ENCODE data around the gene CAPZB.

The CAPZB gene

DNA sequence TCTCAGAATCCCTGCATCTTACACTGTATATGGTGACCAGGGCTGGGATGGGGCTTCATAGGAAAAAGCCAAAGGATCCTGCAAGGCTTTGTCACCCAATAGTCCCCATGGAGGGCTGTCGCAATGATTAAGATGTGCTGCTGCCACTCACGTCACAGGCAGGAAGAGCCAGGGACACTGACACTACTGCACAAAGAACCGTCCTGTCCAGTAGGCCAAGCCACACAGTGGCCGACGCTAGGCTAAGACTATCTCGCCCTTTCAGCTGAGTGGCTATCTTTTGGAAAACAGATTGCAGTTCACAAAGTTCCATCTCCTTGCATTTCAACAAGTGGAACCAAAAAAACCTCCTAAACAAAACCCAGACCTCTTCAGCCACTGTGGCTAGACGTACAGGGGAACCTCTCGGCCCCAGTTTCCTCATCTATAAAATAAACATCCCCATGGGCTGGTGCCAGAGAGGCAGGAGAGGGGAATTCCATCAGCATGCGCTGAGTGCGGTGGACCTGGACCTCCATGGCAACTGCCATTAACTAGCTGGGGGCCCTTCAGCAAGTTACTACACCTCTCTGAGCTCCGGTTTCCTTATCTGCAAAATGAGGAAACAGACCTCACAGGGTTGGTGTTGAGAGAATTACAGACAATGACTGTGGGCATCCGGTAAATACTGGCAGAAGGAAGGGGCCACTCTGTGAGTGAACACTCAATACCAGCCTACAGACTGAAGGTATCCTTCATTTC is 8.7 kb downstream of the CAPZB start:
- in situ Hi-C loops (cut with HindIII; ENCODE audit: low sequenced_read_pairs) = no loop called here

DNA sequence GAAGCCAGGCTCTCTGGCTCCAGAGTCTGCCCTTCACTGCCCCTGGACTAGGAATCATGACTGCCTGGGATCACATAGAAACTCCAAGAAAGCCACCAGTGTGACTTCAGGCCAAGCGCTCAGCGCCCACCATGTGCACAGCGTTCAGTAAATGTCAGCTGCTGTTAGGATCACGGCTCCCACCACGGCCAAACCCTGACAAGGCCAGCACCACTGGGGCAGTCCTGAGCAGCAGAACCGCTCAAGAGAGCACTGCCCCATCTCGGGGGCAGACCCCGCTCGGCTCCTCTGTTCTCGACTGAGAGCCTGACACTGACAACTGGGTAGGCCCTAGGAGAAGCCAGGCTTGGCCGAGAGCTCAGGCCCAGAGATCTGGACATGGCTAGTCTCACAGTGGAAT is 10.0 kb downstream of the CAPZB start:
- in situ Hi-C loops (cut with HindIII; ENCODE audit: low sequenced_read_pairs) = no loop called here

DNA sequence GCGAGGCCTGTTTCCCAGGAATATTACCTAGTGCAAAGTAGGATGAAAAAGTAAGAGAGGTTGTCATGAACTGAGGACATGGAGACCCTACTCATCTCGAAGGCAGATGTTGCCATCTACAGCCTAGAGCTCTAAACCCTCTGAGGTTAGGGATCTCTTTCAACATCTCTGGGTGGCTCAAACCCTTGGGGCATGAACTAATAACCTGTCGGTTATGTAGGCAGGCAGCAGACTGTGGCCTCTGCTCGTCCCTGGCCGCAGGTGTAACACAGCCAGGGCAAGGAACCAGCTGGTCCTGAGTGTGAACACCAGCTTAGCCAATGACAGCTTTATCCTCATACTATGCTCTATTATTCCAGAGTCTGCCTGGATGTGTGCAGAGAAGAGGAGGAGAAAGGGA is 13.2 kb downstream of the CAPZB start:
- in situ Hi-C loops (cut with HindIII; ENCODE audit: low sequenced_read_pairs) = no loop called here

DNA sequence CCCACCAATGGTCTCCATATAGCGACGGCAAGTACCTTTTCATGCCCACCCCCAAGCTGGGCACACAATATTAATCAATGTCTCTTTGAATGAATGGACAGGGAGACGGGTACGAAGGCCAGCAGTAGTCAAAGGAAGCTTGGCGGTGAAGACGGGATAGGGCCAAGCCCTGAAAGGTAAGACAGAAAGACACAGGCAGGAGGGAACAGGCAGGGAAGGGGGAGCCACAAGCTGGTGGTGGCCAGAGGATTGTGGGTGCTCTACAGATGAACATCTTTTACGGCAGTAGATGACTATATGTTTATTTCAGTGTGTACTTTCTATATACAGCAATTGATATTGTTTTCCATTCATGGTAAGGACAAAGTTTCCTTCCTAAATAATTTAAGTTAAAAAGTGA is 16.3 kb downstream of the CAPZB start:
- in situ Hi-C loops (cut with HindIII; ENCODE audit: low sequenced_read_pairs) = no loop called here

DNA sequence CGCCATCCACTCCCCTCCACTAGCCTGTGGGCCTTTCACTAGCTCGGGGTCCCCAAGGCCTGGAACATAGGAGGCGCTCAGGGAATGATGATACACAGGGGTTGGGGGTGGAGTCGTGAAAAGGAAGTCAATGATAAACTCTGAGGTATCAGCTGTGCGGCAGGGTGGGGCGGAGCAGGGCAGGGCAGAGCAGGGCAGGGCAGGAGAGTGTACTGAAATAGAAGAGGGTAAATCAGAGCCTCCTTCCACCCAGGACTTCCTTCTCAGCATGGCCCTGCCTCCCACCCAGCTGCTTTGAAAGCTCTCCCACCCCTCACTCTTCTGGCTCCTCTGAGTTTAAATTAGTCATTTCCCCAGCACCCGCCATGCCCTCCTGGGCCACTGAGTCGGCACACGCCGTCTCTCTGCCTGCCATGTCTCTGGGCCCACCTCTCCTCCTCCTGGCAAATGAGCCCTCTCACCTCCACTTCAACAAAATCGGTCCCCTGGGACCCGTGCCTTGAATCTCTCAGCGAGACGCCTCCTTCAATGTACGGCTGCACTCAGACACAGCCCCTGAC is 16.9 kb downstream of the CAPZB start:
- in situ Hi-C loops (cut with HindIII; ENCODE audit: low sequenced_read_pairs) = no loop called here

DNA sequence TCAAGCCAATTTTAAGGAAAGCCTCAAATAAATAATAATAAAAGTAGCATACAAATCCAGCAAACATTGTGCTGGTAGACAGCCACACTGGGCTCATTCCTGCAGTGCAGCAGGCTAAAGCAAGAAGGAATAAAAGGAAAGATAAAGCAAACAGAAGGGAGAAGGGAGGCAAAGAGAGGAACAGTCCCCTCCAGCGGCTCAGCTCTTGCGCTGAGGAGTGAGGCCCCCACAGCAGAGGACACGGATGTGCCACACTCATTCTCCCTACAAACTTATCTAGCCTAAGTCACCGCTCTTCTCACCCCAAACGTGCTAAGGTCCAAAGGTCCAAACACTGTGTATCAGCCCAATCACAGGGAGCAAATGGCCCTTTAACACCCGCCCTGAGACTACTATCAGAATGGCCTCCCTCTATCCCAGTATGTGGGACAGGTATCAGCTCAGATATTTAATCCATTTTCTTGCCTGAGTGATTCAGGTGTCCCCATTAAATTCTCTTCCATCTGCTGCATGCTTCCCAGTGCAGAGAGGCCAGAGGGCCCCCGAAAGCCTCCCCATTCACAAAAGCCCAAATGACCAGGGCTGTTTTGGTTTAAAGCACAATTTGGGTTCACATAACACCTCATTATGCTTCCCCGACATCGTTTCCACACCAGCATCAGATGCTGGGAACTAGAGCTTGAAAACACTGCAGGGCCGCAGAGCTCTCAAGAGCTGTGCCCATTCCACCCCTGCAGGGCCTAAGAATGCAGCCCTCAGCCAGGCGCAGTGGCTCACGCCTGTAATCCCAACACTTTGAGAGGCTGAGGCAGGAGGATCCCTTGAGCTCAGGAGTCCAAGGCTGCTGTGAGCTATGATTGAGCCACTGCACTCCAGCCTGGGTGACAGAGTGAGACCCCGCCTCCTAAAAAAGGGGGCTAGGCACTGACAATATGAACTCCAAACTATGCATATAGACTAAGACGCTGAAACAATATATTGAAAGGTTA is 17.8 kb downstream of the CAPZB start:
- in situ Hi-C loops (cut with HindIII; ENCODE audit: low sequenced_read_pairs) = no loop called here

DNA sequence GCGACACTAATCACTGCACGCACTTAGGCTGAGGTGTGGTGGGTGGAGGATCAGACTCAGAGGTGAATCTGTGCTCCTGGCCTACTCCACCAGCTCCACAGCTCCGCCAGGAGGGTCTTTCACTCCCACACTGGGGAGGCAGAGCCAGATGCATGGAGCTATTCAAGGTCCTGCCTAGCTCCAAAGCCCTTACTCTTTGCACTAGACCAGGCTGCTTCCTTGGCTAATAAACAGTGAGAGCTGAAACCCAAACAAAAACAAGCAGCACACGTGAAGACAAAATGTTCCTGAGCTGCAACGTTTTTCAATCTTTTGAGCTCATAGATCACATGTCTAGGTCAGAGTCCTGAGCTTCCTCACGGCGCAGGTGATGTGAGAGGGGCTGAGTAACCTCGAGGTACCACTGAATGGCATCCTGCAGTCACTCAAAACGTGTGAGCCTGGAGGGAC is 19.2 kb downstream of the CAPZB start:
- in situ Hi-C loops (cut with HindIII; ENCODE audit: low sequenced_read_pairs) = no loop called here

DNA sequence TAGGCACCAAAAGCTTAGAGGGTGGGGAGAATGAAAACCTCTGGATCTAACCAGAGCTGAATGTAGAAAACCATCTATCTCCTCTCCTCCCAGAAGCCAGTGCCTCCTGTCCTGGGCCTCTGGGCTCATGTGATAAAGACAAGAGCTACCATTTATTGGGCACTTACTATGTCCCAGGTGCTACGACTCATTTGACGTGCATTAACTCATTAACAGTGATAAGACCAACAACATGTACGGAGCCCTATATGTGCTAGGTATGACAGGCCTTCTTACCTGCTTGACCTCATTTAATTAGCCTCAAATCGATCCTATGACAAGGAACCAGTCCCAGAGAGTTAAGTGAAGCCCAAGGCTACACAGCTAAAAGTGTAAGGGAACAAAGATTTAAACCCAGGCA is 19.7 kb downstream of the CAPZB start:
- in situ Hi-C loops (cut with HindIII; ENCODE audit: low sequenced_read_pairs) = no loop called here

DNA sequence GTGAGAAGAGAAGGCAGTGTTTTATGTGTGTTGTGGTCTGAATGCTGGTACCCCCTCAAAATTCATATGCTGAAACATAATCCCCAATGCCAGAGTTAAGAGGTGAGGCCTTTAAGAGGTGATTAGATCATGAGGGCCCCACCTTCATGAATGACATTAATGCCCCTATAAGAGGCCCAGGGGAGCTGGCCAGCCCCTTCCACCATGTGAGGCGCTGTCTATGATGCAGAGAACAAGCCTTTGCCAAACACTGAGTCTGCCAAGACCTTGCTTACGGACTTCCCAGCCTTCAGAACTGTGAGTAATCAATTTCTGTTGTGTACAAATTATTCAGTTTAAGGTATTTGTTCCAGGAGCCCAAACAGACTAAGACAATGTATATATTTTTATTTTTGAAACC is 20.2 kb downstream of the CAPZB start:
- in situ Hi-C loops (cut with HindIII; ENCODE audit: low sequenced_read_pairs) = no loop called here

DNA sequence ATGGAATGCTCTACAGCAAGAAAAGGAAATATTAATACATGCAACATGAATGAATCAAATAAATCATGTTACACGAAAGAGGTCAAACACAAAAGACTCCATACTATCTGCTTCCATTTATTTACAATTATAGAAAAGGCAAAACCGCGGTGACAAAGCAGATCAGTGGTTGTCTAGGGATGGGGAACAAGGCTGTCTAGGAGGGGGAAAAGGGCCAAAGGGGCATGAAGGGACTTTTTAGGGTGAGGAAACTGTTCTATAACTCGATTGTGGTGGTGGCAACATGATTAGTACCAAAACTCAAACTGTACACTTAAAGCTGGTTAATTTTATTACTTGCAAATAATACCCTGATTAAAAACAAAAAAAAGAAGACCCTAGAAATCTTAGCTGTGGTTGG is 20.6 kb downstream of the CAPZB start:
- in situ Hi-C loops (cut with HindIII; ENCODE audit: low sequenced_read_pairs) = no loop called here

DNA sequence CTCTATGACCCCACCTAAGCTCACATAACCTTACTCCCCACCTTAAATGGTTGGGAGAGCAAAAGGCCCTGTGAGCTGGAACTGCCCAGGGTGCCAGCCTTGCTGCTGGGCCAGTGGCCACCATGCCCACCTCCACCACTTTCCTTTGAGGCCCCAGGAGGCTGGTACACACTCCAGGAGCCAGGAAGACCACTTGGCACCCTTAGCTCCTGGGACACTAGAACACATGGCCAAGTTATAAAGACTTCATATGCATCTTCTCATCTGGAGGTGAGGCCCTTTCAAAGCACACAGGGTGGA is 21.9 kb downstream of the CAPZB start:
- in situ Hi-C loops (cut with HindIII; ENCODE audit: low sequenced_read_pairs) = no loop called here

DNA sequence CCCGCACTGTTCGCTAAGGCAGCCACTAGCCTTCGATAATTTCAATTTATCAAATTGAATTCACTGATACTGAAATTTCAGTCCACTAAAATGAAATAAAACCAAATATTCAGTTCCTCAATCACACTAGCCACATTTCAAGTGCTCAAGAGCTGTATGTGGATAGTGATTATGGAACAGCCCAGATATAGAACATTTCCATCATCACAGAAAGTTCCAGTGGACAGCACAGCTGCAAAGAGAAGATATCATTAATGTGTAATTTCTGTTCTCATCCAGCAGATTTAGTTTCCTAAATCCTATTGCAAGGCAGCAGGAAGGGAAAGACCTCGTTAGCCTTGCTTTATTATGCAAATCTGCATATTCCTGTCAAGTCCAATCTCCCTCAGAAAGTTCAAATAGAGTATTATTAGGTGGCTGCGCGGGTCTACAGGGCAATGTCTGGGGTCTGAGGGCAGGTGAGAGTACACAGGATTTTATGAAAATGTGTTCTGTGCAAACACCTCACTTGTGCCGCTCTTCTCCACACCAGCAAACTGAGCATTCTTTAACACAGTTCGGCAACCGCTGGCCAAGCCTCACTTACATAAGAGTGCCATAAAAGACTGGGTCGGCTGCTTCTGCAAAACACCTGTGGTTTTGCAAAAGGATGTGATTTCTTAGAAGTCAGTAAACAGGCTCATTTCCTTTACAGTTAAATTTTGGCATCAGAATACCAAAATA is 22.4 kb downstream of the CAPZB start:
- in situ Hi-C loops (cut with HindIII; ENCODE audit: low sequenced_read_pairs) = no loop called here

DNA sequence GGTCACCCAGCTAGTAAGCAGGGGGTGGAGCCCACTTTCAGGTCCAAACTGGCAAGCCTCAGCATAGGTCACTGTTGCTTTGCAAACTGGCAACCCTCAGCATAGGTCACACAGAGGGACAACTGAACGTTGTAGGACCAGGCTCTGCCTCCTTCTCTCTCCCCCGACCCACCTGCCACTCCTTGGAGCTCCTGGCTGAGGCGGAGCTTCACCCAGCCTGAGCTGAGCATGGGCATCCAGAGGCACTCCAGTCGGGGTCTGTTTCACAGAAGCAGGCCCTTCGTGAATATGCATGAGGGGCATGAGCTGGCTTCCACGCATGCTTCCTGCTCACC is 24.2 kb downstream of the CAPZB start:
- in situ Hi-C loops (cut with HindIII; ENCODE audit: low sequenced_read_pairs) = no loop called here

DNA sequence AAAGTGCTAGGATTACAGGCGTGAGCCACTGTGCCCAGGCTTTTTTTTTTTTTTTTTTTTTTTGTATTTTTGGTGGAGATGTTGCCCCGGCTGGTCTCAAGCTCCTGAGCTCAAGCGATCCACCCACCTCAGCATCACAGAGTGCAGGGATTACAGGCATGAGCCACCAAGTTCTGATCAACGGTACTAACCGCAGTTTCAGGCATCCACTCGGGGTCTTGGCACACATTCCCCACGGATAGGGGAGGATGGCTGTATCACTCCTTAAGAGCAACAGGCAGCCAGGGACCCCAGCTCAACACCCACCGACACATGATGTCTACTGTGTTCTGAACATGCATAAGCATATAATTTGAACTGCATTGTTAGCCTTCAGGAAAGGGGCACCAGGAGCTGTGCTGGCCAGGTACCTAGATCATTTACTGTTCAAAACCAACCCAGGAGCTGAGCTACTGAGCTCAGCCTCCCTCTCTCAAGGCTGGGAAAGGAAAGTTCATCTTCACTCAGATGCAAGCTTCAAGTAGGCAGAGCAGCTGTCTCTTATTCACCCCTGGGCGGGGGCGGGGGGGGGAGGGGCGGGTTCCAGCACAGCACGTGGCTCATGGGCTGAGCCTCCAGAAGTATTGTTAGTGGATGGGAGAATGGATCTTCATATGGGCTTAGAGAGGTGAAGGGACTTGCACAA is 24.7 kb downstream of the CAPZB start:
- in situ Hi-C loops (cut with HindIII; ENCODE audit: low sequenced_read_pairs) = no loop called here

DNA sequence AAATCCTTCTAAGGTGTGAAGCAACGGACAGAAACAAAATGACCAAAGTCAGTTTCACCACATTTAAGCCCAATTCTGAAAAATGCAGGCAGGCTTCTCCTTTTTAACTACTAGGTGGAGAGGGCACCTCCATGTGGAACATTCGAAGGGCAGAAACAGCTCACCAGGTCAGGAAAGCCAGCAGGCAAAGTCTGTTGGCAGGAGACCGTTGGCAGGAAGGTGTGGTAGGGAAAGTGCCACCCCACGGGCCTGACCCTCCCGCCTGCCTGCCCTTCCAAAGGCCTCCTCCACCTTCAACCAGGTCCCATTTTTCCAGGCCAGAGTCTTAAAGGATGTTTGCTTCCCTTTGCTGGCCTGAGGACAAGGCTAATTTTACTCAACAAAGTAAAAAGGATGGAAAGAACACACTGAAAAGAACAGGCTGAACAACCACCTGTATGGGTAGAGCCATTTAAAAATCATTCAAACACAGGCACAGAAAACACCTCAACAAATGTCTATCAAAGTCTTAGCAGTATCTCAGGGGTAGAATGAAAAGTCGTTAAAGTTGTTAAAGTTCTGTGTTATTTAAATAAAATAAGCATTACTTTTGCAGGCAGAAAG is 26.4 kb downstream of the CAPZB start:
- in situ Hi-C loops (cut with HindIII; ENCODE audit: low sequenced_read_pairs) = no loop called here

DNA sequence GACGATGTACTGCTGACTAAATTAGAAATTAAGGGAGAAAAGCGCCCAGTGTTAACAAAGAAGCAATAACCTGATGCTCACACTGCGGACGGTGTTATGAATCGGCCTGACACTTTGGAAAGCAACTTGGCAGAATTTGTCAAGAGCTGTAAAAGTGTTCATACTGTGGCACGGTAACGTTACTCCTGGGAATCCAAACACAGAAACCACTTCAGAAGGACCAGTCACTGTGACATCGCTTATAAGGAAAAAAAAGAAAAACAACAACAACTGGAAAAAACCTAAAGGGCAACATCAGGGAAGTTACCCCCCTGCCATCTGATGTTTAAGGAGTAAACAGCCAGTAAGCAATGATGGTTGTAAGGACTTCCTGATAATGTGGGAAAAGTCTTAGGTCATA is 27.7 kb downstream of the CAPZB start:
- in situ Hi-C loops (cut with HindIII; ENCODE audit: low sequenced_read_pairs) = no loop called here

DNA sequence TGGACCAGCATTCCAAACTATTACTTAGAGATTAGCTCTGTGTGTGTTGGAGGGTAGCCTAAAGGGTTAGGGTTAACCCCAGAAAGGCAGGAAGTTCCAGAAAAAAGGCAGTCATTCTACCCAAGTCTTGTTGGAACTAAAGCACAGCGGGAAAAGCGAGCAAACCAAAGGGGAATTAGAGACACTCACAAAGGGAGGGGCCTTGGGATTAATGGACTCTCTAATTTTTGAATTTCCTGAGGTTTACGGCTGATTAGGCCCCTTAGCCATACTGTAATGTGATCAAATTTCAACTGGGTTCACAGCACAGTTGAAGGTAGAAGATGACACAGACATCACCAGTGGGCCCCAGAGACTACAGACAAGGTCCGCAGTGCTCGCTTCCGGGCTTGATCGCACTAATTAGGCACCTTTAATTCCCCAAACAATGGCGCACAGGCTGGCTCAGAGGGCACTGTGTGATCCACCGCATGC is 28.3 kb downstream of the CAPZB start:
- in situ Hi-C loops (cut with HindIII; ENCODE audit: low sequenced_read_pairs) = no loop called here

DNA sequence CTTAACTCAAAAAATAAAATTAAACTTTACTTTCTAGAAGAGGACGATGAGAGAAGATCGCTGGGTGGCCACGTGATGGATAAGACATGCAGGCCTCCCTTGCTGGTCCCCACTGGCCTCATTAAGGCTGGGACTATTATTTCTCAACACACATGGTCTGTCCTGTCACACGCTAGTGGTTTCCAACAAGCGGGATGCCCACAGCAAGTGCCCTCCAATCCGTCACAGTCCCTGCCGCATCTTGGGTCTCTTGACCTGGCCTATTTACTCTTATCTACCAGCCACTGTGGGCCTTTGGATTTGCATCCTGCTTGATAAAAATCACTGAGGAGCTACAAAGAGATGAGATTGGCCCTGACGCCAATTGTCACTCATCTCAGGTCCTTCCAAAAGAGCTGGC is 30.0 kb downstream of the CAPZB start:
- in situ Hi-C loops (cut with HindIII; ENCODE audit: low sequenced_read_pairs) = no loop called here

DNA sequence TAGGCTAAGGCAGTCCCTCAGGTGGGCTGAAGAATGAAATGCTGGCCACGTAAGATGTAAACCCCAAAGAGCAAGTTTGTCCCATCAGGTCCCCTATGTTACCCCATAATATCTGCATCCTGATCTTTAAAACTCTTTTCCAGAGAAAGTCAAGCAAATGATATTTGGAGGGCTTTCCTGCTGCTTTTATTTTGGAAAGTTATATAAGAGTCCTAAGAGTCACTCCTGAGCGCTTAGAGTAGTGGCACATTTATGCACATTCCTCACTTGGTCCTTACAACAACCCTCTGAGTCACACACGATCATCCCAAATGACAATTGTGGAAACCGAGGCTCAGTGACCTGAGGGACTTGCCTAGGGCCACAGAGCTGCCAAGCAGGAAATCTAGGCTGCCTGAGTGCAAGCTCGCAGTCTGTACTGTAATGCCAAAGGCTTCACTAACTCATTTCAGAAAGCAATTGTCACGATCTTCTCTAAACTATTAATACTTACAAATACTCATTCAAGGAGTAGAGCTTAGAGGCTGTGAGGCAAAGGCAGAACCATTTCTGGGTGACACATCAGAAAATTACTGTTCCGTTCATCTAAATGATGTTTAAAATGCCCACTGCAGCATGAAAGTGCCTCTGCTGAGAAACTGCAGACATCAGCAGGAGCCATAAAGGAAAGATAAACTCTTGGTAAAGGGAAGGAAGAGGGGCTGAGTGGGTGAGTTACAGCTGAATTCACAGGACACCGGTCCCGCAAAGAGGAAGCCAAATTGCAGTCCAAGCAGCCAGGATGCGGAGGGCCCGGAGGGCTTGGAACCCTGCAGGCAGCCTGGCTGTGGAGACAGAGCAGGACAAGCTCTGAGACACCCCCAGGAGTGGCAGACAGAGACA is 30.8 kb downstream of the CAPZB start:
- in situ Hi-C loops (cut with HindIII; ENCODE audit: low sequenced_read_pairs) = no loop called here

Data from endothelial cell of hepatic sinusoid (primary cell).